ENCODE results near the gene APOBEC2. TPM values are rescaled to one million over a fixed set of nuclear protein-coding genes. Genes with fewer than 3 reads are reported as not detected.

APOBEC2 gene
- total and polyA plus RNA-seq, 2 of the 4 experiments (the other 2 are of a cell fraction), result not detected

DNA sequence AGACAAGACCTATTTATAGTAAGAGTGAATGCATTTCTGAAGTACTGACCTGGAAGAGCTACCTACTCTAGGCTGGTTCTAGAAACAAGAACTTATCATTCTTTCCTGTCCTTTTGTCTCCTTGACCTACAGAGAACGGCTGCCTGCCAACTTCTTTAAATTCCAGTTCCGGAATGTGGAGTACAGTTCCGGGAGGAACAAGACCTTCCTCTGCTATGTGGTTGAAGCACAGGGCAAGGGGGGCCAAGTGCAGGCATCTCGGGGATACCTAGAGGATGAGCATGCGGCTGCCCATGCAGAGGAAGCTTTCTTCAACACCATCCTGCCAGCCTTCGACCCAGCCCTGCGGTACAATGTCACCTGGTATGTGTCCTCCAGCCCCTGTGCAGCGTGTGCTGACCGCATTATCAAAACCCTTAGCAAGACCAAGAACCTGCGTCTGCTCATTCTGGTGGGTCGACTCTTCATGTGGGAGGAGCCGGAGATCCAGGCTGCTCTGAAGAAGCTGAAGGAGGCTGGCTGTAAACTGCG lies 8.3 kb downstream of the APOBEC2 start:
- in situ Hi-C loops (cut with MboI; ENCODE audit: low sequenced_read_pairs) (no loop called here), intact Hi-C loops (cut with micrococcal nuclease) (loop anchor here (10.0 kb wide), 2 partner anchors 506 to 1716 kb away; no protein-coding TSS in a partner anchor), dilution Hi-C loops (cut with HindIII; ENCODE audit: low sequenced_read_pairs, unreplicated experiment) (no loop called here)
- Histone ChIP-seq H3K9me1 (ENCODE audit: insufficient read depth, low read length) (no peaks in the 10 kb centered on the region), H3K4me2 (ENCODE audit: low read depth, low read length) (no peak overlapping the region), H3K27me3 (ENCODE audit: control insufficient read depth, insufficient read depth, low read length) (no peaks in the 10 kb centered on the region), H4K20me1 (ENCODE audit: insufficient read depth, low read length) (no peaks in the 10 kb centered on the region), H2AK9ac (replicated peaks; ENCODE audit: low read depth, low read length, poor library complexity) (no peak overlapping the region), H3K18ac (ENCODE audit: low read depth, low read length) (no peak overlapping the region), H3K79me1 (ENCODE audit: low read depth in 1 of 2, low read length in 2 of 2) (no peaks in the 10 kb centered on the region), H3K14ac (replicated peaks; ENCODE audit: low read depth, low read length) (no peak overlapping the region), H3K4ac (ENCODE audit: low read depth, low read length) (no peak overlapping the region), H2BK15ac (ENCODE audit: low read depth, low read length) (no peak overlapping the region), H3K27ac (ENCODE audit: insufficient read depth, low read length) (no peak overlapping the region), H2AK5ac (ENCODE audit: low read depth, low read length) (no peak overlapping the region), H4K8ac (ENCODE audit: low read depth in 2 of 2, low read length in 2 of 2) (no peak overlapping the region), H3K9ac (ENCODE audit: low read depth, low read length) (no peak overlapping the region), H2BK5ac (ENCODE audit: low read depth, low read length, poor library complexity, severe bottlenecking) (no peak overlapping the region), H4K5ac (ENCODE audit: low read depth, low read length) (no peak overlapping the region), H3K36me3 (ENCODE audit: control insufficient read depth, insufficient read depth, low read length) (no peaks in the 10 kb centered on the region; the same call in 1 of the 2 replicates), H2AFZ (replicated peaks; ENCODE audit: low read length, poor library complexity) (no peak overlapping the region), H2BK20ac (ENCODE audit: low read depth, low read length) (no peak overlapping the region), H3K56ac (ENCODE audit: extremely low read depth, insufficient read depth, low read length) (no peak overlapping the region), H3K4me3 (ENCODE audit: insufficient read depth, low read depth, low read length) (no peak overlapping the region), H3K4me1 (ENCODE audit: control insufficient read depth, insufficient read depth, low read length) (peaks cover 8% of the 10 kb centered on the region), H2BK120ac (ENCODE audit: low read depth, low read length) (no peak overlapping the region), H4K91ac (ENCODE audit: insufficient read depth, low read depth, low read length) (no peak overlapping the region), H3K9me3 (ENCODE audit: control insufficient read depth, insufficient read depth, low read length) (no peaks in the 10 kb centered on the region), H3K23ac (ENCODE audit: low read depth, low read length) (no peak overlapping the region)
- 93% methylated on average over 5 of the region's 13 CpGs; no CpG with 5 or more reads in 1 of the 2 experiments for WGBS, 2 experiments (ENCODE audit: extremely low coverage in 2 of 2, insufficient read length in 1 of 2)
- BruUV-seq (replicated peaks), result no TSS peak
- DNase-seq (no peak), ATAC-seq (ENCODE audit: low read depth) (no peak)
- ChIA-PET POLR2A (ENCODE audit: unreplicated experiment) (no interaction called here), CTCF (no interaction called here)
- TF ChIP-seq, protein P1, sequence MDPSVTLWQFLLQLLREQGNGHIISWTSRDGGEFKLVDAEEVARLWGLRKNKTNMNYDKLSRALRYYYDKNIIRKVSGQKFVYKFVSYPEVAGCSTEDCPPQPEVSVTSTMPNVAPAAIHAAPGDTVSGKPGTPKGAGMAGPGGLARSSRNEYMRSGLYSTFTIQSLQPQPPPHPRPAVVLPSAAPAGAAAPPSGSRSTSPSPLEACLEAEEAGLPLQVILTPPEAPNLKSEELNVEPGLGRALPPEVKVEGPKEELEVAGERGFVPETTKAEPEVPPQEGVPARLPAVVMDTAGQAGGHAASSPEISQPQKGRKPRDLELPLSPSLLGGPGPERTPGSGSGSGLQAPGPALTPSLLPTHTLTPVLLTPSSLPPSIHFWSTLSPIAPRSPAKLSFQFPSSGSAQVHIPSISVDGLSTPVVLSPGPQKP (IDR thresholded peaks at IDR 0.05; ENCODE audit: borderline replicate concordance, low read depth, low read length), result no peak
- no peak for TF ChIP-seq MXI1 (IDR thresholded peaks at IDR 0.05; ENCODE audit: borderline replicate concordance, low read depth, low read length)
- no peak for TF ChIP-seq MAZ (IDR thresholded peaks at IDR 0.05; ENCODE audit: borderline replicate concordance, low read depth, low read length)
- TF ChIP-seq FOS (IDR thresholded peaks at IDR 0.05; ENCODE audit: low read depth, low read length), result no peak
- TF ChIP-seq SMC3 (IDR thresholded peaks at IDR 0.05; ENCODE audit: low read depth, low read length), result no peak
- no peak for TF ChIP-seq MAFK (IDR thresholded peaks at IDR 0.05; ENCODE audit: low read depth, low read length)
- no peak for TF ChIP-seq RFX5 (IDR thresholded peaks at IDR 0.05; ENCODE audit: low read depth, low read length)
- TF ChIP-seq, protein P2, sequence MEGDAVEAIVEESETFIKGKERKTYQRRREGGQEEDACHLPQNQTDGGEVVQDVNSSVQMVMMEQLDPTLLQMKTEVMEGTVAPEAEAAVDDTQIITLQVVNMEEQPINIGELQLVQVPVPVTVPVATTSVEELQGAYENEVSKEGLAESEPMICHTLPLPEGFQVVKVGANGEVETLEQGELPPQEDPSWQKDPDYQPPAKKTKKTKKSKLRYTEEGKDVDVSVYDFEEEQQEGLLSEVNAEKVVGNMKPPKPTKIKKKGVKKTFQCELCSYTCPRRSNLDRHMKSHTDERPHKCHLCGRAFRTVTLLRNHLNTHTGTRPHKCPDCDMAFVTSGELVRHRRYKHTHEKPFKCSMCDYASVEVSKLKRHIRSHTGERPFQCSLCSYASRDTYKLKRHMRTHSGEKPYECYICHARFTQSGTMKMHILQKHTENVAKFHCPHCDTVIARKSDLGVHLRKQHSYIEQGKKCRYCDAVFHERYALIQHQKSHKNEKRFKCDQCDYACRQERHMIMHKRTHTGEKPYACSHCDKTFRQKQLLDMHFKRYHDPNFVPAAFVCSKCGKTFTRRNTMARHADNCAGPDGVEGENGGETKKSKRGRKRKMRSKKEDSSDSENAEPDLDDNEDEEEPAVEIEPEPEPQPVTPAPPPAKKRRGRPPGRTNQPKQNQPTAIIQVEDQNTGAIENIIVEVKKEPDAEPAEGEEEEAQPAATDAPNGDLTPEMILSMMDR (conservative IDR thresholded peaks at IDR 0.05; ENCODE audit: low read depth, low read length), result no peak
- TF ChIP-seq RCOR1 (IDR thresholded peaks at IDR 0.05; ENCODE audit: insufficient replicate concordance, low read length), result no peak
- TF ChIP-seq, protein P3, sequence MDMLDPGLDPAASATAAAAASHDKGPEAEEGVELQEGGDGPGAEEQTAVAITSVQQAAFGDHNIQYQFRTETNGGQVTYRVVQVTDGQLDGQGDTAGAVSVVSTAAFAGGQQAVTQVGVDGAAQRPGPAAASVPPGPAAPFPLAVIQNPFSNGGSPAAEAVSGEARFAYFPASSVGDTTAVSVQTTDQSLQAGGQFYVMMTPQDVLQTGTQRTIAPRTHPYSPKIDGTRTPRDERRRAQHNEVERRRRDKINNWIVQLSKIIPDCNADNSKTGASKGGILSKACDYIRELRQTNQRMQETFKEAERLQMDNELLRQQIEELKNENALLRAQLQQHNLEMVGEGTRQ (IDR thresholded peaks at IDR 0.05; ENCODE audit: low read depth, low read length), result no peak
- TF ChIP-seq NFE2L2 (IDR thresholded peaks at IDR 0.05; ENCODE audit: low read depth, low read length), result no peak
- no peak for TF ChIP-seq CHD1 (IDR thresholded peaks at IDR 0.05; ENCODE audit: low read depth, low read length)
- no peak for TF ChIP-seq RAD21 (IDR thresholded peaks at IDR 0.05; ENCODE audit: low read length)
- no peak for TF ChIP-seq BHLHE40 (IDR thresholded peaks at IDR 0.05; ENCODE audit: low read depth, low read length)
- TF ChIP-seq POLR2A (IDR thresholded peaks at IDR 0.05; ENCODE audit: low read depth, low read length), result no peak
- TF ChIP-seq CEBPB (IDR thresholded peaks at IDR 0.05; ENCODE audit: low read depth, low read length), result no peak
